T-helper 1 cell (primary cell): ENCODE measurements around the gene AJUBA.
"Not testable (repeated sequence)": the region's sequence is repeated elsewhere in the genome, so short reads cannot be mapped to it uniquely, and the experiment has no call there.

Source experiments
- DNase-seq, 5 donors: peaks; one replicate each; pipeline ENCODE4 v3.0.0-alpha.2; 2012 to 2020
- total RNA-seq, 4 donors: gene quantifications; one replicate each; lab custom pipeline; 2026; lab: John Stamatoyannopoulos, UW

AJUBA gene
- total RNA-seq: 1.1 to 3.7 (median 1.5) reads per million in 4 donors

DNA sequence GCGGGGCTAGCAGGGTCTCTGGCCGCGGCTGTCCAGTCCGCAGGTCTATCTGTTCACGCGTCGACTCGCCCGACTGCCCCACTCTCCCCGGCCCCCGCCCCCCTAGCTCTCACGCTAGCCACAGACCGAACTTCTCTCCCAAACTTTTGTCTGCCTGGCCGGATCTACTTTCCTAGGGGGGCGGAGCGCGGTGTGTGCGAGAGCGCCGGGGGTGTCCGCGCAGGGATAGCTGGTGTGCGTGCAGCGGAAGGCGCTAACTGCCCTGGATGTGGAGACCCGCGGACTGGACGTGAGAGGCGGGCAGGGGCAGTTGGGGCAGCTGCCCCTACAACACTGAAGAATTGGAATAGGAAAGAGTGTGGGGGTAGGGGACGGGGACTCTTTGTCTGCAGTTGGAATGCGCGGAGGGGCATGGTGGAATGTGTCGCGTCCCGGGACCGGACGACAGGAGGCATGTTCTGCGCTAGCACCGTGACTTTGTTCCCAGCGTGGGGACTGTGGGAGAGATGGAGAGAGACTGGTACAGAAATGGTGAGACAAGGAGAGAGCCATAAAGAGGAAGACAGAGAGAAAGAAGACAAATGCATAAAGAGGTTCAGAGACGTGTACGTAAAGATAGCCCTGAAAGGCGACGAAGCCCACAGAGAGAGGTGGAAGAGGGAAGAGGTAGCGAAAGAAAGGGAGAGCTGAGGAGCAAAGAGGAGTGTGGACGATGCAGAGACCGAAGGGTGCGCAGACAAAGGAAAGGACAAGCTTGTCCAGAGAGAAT lies at the start of gene AJUBA:
Gene AJUBA, minus strand, starts transcription at position 75 of the 769 bp plus-strand sequence. CDS start 285 bp downstream, outside the sequence.
- peak; percentile 29 to 77 (median 53) for DNase-seq

DNA sequence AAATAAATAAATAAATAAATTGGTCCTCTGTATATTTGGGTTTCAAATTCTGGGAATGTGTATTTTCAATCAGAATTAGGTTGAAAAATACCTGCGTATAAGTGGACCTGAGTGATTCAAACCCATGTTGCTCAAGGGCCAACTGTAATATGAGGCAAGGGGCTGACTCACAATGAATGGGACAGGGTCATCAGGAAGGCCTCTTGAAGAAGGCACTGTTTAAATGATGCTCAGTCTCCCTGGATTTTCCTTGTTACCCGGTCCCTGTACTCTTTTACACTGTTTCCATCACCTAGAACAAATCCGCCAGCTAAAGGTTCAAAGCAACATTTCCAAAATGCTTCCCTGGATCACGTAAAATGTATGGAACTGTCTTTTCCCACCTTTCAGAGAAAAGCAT lies 48.6 kb upstream of the AJUBA start:
- no peak for DNase-seq

DNA sequence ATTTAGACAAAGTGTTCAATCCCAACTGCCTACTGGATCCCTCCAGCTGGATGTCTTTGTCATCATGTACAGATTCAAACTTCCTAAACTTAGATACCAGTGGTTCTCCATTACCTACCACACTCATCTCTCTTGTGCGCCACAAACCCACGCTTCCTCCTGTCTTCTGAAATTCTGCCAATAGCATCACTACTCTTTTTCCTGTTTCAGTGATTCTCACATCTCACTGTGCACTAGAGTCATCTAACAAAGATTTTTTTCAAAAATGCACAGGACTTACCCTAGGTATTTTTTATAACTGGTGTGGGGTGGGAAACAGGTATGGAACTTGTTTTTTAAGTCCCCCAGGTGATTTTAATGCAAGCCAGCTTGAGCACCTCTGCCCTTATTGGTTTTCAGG lies 46.4 kb upstream of the AJUBA start:
- DNase-seq: peak in 2 of 5 donors; percentile 8 to 27

DNA sequence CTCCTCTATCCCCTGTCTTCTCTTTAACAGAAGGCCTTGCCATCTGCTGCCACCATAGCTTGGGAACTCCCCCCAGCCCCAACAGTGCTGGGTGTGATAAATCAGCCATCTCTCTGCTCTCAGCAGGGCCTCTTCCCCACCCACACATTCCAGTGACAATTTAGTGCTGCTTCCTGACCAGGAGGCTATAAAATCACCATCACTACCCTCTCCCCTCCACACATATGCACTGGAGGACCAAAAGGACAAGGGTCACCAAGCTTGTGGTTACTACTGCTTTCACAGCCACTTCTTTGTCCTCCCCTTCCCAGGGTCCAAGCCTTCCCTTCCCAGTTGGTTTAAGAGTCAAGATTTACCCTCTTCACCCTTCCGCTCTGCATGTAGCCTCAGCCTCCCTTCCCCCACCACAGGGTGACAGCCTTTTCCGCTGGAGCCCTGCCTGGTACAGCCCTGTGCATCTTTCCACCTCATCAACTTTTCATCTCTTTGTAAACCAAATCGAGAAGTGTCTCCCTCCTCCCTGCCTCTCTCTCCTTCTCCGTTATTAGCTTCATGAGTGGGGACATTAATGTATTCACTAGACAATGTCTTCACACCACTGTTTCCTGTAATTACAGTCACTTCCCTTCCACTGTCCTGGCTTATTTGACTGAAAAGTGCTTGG lies 42.9 kb upstream of the AJUBA start:
- DNase-seq: no peak

DNA sequence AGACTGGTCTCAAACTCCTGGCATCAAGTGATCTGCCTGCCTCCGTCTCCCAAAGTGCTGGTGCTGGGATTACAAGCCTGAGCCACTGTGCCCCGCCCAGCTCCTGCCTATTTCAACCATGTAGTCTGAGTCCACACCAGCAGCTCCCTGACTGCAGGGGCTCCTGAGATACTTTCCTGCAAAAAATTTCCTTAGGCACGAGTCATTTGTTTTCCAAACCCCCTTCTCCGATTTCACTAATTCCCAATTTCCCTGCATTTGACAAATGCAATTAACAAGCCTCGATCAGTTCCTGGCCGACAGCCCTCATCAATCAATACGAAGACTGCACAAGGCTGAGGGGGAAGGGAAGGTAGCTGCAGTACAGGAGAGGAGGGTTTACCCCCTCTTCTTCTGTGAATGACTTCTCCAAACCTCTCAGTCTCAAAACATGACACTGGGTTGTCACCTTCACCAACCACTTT lies 42.3 kb upstream of the AJUBA start:
- no peak for DNase-seq

DNA sequence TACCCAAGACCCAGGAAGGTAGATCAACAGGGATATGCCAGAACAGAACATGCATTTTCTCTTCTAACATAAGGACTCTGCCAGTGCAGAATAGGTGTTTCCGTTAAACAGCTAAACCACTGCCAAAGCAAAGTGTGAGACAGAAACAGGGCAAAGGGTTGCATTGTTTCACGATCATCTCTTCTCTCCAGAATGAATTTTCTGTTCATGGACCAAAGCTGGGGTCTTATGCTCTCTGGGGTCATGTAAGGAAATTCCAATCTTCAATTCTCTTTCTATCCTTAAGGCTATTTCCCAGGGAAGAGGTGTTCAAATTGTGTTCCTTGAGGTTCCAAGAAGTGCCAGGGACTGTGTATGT lies 41.4 kb upstream of the AJUBA start:
- DNase-seq: no peak

DNA sequence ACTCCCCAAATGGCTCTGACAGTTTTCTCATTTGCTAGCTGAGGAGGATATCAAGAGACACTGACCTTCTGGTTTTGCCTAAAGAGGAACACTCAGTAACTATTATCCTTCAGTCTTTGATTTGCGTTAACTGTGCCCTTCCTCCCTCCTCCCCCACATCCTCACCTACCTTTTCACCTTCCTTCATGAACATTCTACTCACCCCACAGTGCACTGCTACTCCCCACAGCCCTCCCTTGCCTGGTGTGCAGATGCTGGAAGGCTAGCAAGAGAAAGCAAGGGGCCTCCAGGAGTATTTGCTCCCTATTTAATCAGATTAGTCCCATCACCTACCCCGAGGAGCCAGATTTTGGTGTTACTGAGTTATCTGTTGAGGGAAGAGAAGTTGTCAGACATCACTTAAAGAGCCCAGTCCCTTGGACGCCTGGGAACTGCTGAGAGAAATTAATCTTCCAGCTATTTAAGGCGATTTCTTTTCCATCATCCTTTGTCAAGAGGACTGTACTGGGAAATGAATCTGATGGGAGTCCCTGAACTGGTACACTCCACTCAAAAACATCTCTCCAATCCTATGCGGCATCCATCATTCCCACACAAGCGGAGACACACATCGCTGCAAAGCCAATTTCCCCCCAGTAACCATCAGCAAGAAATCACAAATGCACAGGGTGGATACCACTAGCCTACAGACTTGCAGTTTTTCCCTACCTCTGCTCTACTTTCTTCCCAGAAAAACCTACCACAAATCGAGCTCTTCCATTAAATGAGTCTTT lies 40.9 kb upstream of the AJUBA start:
- no peak for DNase-seq

DNA sequence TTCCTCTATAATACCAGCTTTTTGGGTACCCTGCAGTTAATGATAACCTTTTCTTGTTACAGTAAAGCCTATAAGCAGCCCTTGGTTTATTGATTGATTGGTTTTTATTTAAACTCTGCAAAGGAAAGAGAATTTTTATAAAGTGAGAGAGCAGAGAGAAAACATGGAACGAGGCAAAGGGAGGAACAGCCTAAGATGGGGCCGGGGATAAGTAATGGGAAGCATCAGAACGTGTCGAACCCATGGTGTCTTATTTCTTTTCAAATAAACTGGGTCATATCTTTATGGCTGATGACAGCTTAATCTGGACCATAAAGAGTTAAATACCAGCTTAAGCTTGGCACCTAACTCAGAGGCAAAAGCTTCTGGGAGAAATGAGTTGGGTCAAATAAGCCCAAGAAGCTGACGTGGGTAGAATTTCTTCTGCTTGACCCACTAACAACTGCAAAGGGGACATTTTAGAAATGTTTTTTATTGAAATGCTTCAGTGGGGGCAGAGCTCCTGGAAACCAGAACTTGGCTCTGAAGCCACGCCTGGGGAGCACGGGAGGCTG lies 39.6 kb upstream of the AJUBA start:
- DNase-seq: no peak

DNA sequence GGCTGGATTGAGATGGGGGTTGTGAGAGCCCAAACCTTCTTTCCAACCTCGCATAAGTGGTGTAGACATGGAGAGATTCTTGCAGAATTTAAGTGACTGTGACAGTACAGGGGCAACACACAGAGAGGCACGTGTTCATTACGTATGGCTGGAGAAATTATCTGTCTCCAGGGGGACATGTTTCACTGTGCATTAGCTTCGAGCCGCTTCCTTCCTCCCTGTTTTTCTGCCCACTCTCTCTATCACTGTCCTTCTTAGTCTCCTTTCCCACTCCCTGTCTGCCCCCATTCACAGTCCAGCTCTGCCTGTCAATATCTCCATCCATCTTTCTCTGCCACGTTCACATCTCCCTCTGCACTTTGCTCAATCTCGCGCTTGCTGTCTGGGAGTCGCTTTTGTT lies 39.1 kb upstream of the AJUBA start:
- DNase-seq: no peak

DNA sequence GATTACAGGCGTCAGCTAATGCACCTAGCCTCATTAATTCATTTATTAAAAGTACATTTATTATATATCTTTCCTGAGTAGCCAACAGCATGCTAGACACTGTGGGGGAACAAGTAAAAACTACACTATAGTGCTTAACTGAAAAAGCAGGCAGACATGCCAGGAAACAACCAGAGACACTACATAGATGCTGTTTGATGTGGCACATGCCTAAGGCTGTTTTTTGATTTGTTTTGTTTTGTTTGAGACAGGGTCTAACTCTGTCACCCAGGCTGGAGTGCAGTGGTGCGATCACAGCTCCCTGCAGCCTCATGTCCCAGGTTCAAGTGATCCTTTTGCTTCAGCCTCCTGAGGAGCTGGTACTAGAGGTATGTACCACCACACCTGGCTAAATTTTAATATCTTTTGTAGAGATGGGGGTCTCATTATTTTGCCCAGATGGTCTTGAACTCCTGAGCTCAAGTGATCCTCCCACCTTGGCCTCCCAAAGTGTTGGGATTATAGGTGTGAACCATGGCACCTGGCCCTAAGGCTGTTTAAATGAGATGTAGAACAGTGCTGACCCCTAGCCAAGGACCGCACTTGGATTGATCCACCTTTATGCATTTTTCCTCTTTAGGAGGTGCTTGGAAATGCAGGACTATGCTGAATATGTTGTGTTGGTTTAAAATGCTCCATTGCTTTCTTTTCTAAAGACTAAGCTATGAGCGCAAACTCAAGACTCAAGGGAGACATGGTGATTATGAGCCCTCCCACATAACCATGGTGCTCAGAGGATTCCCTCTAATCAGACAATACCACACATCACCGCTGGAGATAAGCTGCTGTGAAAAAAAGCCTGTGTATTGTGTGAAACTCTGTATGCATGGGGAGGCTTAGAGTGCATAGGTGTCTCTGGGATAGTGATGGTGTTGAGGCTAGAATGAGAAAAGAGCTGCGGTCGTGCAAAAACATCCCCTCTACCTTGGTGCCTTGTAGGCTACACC lies 38.1 kb upstream of the AJUBA start:
- DNase-seq: no peak

DNA sequence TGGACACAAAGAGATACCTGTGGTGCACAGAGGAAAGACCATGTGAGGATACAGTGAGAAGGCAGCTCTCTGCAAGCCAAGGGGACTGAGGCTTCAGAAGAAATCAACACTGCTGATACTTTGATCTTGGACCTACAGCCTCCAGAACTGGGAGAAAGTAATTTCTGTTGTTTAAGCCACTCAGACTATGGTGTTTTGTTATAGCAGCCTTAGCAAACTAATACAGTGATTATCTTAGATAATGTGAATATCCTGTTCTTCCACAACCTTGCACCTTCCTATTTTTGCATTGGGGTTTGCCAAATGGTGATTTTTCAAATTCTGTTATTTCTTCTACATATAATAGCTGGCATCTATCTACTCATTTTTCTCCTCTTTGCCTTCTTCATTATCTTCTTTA lies 35.8 kb upstream of the AJUBA start:
- no peak for DNase-seq

DNA sequence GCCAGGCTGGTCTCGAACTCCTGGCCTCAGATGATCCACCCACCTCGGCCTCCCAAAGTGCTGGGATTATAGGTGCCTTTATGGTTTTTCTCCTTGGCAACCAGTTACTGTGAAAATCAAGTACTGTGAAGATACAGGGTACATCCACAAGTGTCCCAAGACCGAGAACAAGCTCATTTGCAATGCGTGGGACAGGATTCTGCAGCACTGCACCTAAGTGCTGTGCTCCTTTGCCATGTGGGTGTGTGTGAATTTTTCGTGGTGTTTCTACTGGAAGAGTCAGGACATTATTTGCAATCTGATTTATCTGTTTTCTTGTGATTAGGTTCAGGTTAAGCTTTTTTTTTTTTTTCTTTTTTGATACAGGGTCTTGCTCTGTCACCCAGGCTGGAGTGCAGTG lies 34.7 kb upstream of the AJUBA start:
- no peak for DNase-seq

DNA sequence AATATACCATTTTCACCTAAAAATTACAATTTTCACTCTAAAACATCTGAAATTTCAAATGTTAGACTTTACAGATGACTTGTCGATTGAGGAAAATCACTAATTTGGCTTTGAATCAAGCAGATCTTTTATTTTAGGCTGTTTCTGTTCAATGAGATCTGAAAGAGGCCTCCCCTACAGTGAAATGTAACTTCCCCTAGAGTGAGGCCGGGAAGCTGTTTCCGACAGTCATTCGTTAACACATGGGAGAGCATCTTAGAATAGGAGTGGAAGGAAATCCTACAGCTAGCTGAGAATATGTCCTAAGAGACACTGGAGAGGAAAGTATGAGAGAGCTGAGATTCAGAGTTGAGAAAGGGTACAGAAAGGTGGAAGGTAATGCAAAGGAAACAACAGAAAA lies 33.3 kb upstream of the AJUBA start:
- no peak for DNase-seq

DNA sequence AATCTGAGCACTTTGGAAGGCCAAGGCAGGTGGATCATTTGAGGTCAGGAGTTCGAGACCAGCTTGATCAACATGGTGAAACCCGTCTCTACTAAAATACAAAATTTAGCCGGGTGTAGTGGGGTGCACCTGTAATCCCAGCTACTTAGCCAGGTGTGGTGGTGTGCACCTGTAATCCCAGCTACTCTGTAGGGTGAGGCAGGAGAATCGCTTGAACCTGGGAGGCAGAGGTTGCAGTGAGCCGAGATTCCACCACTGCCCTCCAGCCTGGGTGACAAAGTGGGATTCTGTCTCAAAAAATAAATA lies 31.4 kb upstream of the AJUBA start:
- DNase-seq: not testable (repeated sequence)

DNA sequence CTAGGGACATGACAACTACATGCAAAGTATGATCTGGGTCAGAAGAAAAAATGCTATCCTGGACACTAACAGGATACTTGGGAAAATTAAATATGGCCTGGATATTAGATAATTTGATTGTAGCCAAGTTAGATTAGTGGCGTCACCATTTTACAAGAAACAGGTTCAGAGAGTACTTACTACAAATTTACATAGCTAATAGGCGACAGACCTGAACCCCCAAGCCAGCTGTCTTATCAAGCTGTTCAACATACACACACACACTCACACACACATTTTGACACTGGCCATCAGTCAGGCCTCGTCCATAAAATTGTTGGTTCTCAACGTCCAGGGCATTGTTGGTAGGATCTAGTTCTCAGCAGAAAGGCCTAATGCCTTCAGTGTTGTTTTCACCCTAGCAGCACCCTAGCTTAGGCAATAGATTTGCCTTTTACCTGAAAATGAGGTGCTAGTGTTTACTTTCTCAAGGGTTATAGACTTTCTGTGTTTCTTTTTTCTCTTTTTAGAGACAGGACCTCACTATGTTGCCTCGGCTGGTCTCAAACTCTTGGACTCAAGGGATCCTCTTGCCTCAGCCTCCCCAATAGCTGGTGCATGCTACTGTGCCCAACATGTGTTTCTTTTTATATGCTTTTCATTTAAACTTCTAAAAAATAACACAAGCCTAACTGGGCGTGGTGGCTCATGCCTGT lies 30.9 kb upstream of the AJUBA start:
- no peak for DNase-seq

DNA sequence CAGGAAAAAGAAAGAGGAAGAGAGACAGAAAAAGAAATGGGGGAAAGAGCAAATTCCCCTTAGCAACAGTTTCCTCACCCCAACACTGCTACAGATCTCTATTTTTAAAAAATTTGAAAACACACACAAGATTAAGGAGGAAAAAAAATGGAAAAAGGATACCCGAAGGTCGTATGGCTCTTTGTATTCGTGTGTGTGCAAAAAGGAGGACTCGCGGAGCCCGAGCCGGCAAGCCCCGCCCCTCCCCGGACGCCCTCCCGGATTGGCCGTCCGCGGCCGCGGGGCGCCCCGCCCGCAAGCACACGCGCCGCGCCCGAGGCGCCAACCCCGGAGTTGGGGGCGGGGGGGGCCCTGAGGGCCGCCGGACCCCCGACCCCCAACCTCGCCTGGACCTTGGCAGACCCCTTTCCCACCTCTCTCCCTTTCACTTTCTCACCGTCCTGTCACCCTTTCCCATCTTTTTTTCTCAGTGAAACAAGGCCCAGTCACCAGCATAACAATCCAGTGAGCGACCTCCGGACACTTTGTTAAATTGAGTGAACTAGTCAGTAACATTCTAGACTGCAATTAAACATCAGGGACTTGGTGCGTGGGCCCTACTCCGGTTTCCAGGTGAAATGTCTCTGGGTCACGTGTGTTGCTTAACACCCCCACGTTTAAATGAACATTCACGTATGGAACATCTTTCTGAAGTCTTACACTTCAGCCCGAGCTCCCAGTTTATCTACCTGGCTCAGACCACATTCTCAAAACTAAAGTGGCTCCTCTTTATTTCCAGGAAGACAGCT lies 27.8 kb upstream of the AJUBA start, which contains the start of gene C14orf93:
Gene C14orf93, minus strand, starts transcription at position 205 of the 788 bp plus-strand sequence. CDS start 11,120 bp downstream, outside the sequence.
- DNase-seq: peak; percentile 54 to 82 (median 70)

DNA sequence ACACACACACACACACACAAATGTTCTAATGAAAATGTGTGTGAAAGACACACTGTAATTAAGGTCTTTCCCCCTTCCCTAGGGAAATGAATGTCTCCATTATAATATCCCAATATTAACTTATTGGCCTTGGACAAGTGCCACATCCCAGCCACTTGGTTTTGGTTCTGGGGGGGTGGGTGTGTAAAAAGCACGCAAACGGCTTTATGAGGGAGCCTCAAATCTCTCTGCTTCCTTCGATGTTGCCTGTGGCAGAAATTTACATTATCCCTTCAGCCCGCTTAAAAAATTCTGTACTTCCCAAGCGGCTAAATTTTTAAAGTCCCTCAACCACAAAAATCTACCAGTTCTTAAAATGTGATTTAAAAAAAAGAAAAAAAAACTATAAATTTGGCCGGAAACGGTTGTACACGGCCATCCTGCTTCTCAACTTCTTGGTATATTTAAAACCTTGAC lies 27.2 kb upstream of the AJUBA start:
- DNase-seq: no peak

DNA sequence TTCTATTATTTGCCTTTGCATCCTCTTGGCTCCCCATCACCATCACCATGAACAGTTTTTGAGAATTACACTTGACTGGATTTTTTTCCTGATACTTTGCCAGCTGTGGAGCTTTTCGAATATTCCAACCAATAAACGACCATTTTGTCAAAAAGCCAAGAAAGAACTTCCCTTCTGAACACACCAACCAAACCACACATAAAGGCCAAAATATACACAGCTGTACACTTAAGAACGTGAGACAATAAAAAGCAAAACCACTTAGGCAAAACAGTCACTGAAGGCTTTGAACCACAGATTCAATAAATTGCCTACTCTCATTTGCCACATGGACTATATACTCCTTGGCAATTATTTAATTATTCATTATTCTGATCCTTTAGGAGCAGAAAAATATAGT lies 26.5 kb upstream of the AJUBA start:
- DNase-seq: peak in 1 of 5 donors; percentile 17

DNA sequence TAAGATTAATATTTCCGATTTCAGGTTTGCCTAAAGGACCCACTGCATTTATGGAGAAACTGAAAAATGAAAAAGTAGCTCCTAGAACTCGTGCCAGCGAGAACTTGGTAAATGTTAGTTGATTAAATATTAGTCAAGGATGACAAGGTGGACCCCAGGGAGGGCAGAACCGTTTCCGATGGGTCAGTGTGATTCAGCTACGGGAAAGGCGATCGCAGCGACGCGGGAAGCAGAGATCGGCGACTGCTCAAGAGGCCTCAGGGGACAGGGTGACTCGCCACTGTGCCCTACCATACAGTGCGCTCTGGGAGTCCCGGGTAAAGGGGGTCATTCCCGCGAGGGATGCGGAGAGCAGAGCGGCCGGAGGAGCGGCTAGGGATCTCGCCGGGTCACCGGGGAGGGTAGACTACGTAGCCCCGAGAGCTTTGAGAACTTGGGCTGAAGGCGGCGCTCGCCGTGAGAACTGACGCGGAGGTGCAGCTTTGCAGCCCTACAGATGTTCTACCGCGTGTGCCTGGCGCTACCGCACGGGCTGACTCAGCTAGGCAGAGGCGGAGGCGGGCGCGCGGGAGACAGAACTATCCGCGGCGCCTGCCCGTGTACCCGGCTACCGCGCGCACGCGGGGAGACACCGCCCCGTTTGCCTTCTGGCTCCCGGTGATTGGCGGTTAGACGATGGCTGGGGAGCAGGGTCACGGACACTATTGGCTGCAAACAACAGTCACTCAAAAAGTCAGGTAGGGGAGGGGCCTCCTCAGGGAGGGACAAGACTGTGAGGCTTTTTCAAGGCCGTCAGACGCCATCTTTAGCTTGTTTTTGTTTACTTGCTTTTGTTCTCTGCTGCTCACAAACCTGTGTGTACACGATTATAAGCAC lies 24.4 kb upstream of the AJUBA start:
- DNase-seq: peak; percentile 92 to 99 (median 96)
